ENCODE results near the gene MYD88. TPM values are rescaled to one million over a fixed set of nuclear protein-coding genes. Genes with fewer than 3 reads are reported as not detected.
A peak's percentile ranks its signal among the peaks of the same experiment; 100 is the strongest.

The MYD88 gene
- total RNA-seq, 1 donor from 2014 or later: 24.2 TPM

DNA sequence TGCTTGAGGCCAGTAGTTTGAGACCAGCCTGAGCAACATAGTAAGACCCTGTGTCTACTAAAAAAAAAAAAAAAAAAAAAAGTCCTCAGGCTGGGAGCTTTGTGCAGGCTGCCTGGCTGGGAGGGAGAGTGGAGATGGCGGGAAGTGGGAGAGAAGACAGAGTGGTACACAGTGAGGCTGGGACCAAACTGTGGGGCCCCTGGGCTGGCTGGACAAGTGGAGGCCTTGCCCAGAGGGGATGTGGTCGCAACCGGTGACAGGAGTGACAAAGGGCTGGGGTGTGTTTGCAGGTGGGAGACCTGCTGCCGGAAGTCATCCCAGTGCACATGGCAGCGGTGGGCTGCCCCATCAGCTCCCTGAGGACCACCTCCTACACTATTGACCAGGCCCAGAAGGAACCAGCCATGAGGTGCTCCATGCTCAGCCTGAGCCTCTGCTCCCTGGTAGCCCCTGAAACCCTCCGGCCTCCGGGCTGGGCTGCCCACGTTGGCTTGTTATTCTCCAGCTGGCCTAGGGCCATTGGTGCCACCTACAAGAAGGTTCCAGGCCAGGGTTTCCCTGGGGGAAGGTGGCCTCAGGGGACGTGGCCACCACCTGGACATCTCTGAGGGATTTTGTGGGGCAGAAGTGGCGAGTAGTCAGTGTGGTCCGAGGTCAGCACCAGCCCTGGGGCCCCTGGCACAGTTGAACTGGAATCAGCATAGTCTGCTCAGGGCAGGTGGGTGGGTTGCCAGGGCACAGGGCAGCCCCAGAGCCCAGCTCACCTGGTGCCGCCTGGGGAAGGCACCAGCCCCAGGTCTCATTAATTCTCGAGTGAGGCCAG, 24.2 kb upstream of the MYD88 start:
- Mint-ChIP-seq H3K36me3 (ENCODE audit: insufficient read depth) (peaks cover 2% of the 10 kb centered on the region), H3K9me3 (ENCODE audit: low read depth) (no peaks in the 10 kb centered on the region)

GRCh38 chr3:38114875-38115644, 23.4 kb upstream of the MYD88 start:
- Mint-ChIP-seq H3K27me3 (peaks cover 10% of the 10 kb centered on the region), H3K4me3 (ENCODE audit: low read depth) (no peak overlapping the region), H3K9me3 (ENCODE audit: low read depth) (no peaks in the 10 kb centered on the region), H3K4me1 (ENCODE audit: low read depth) (no peaks in the 10 kb centered on the region), H3K36me3 (ENCODE audit: insufficient read depth) (peaks cover 4% of the 10 kb centered on the region), H3K27ac (peak overlapping the region; percentile 21)
- TF ChIP-seq, protein P1, sequence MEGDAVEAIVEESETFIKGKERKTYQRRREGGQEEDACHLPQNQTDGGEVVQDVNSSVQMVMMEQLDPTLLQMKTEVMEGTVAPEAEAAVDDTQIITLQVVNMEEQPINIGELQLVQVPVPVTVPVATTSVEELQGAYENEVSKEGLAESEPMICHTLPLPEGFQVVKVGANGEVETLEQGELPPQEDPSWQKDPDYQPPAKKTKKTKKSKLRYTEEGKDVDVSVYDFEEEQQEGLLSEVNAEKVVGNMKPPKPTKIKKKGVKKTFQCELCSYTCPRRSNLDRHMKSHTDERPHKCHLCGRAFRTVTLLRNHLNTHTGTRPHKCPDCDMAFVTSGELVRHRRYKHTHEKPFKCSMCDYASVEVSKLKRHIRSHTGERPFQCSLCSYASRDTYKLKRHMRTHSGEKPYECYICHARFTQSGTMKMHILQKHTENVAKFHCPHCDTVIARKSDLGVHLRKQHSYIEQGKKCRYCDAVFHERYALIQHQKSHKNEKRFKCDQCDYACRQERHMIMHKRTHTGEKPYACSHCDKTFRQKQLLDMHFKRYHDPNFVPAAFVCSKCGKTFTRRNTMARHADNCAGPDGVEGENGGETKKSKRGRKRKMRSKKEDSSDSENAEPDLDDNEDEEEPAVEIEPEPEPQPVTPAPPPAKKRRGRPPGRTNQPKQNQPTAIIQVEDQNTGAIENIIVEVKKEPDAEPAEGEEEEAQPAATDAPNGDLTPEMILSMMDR (IDR thresholded peaks at IDR 0.05; ENCODE audit: unreplicated experiment): no peak
- no peak for DNase-seq (ENCODE audit: low spot score, unreplicated experiment)

More for the DNA sequence above, 24.2 kb upstream of the MYD88 start:
- H3K27ac Mint-ChIP-seq: no peak overlapping the region
- DNase-seq (ENCODE audit: low spot score, unreplicated experiment): no peak
- H3K4me1 Mint-ChIP-seq (ENCODE audit: low read depth): no peaks in the 10 kb centered on the region
- TF ChIP-seq, protein P1 (IDR thresholded peaks at IDR 0.05; ENCODE audit: unreplicated experiment): no peak
- H3K4me3 Mint-ChIP-seq (ENCODE audit: low read depth): no peak overlapping the region
- peaks cover 10% of the 10 kb centered on the region for H3K27me3 Mint-ChIP-seq

DNA sequence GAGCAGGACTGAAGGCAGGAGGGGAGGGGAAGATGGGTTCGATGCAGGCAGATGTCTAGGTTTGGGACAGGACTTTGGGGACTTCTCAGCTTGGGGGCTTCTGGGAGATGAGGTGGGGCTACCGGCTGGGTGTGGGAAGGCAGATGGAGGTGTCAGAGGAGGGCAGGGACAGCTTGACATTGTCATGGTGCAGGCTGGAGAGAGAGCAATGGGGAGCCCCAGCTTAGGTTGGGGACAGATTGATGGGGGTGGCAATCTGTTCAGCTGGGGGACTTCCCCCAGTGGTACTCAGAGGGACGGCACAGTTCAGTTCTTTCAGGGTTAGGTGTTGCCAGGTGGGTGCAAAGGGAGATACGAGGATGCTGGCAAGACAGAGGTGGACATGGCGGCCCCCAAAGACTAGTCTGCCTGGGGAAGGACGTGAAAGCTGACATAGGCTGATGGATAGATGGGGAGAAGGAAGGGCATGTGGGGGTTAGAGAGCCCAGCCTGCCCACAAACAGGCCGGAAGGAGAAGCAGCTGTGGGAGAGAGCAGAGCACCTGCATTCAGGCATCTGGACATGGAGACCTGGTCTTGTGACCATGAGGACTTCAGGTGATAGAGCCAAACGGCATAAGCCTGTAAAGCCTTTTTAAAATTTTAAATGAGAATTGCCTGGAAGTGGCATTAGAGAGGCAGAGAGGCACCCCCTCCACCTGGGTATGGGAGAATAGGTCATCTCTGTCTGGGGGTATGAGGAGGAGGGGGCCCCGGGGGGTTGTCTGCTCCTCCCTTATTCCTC, 22.6 kb upstream of the MYD88 start:
- Mint-ChIP-seq H3K27me3 (peaks cover 10% of the 10 kb centered on the region), H3K4me3 (ENCODE audit: low read depth) (no peak overlapping the region), H3K27ac (no peak overlapping the region), H3K36me3 (ENCODE audit: insufficient read depth) (peaks cover 5% of the 10 kb centered on the region), H3K9me3 (ENCODE audit: low read depth) (no peaks in the 10 kb centered on the region), H3K4me1 (ENCODE audit: low read depth) (no peaks in the 10 kb centered on the region)
- TF ChIP-seq, protein P1 (IDR thresholded peaks at IDR 0.05; ENCODE audit: unreplicated experiment): no peak
- no peak for DNase-seq (ENCODE audit: low spot score, unreplicated experiment)

DNA sequence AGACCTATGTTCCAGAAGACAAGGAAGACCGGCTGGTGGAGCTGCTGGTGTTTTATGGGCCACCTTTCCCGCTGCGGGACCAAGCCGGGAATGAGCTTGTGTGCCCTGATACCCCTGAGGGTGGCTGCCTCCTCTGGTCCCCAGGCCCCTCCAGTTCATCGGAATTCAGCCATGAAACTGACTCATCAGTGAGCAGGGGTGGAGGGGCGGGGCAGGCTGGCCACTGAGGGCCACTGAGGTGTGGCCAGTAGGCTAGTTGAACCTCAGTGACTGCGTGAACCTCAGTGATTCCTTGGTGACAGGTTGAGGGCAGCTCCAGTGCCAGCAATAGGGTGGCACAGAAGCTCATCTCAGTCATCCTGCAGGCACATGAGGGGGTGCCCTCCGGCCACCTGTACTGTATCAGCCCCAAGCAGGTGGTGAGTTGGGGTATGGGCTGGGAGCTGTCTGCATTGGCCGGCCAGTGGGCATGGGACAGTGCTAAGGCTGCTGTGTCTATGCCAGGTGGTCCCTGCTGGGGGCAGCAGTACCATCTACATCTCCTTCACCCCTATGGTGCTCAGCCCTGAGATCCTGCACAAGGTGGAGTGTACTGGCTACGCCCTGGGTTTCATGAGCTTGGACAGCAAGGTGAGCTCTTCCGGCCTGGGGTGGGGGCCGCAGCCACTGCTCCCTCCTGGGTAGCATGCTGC, 21.8 kb upstream of the MYD88 start:
- Mint-ChIP-seq H3K36me3 (ENCODE audit: insufficient read depth) (peaks cover 8% of the 10 kb centered on the region), H3K27me3 (peaks cover 10% of the 10 kb centered on the region), H3K9me3 (ENCODE audit: low read depth) (no peaks in the 10 kb centered on the region), H3K4me3 (ENCODE audit: low read depth) (no peak overlapping the region), H3K4me1 (ENCODE audit: low read depth) (no peaks in the 10 kb centered on the region), H3K27ac (no peak overlapping the region)
- TF ChIP-seq, protein P1 (IDR thresholded peaks at IDR 0.05; ENCODE audit: unreplicated experiment): no peak
- DNase-seq (ENCODE audit: low spot score, unreplicated experiment): no peak

All from progenitor cell of endocrine pancreas (in vitro differentiated cells).